ENCODE data around the gene RETREG3.
"Not testable (repeated sequence)": the region's sequence is repeated elsewhere in the genome, so short reads cannot be mapped to it uniquely, and the experiment has no call there.

Gene RETREG3, protein sequence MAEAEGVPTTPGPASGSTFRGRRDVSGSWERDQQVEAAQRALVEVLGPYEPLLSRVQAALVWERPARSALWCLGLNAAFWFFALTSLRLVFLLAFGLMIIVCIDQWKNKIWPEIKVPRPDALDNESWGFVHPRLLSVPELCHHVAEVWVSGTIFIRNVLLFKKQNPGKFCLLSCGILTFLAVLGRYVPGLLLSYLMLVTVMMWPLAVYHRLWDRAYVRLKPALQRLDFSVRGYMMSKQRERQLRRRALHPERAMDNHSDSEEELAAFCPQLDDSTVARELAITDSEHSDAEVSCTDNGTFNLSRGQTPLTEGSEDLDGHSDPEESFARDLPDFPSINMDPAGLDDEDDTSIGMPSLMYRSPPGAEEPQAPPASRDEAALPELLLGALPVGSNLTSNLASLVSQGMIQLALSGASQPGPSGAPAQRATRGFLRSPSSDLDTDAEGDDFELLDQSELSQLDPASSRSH

GRCh38 chr17:42609182-42609813 lies at the start of gene RETREG3, which contains the start of gene TUBG1:
Gene RETREG3, minus strand, starts transcription at chr17:42609374. Its CDS starts 50 bp downstream, at chr17:42609324.
Gene TUBG1, plus strand, starts transcription at chr17:42609683. Its CDS starts 55 bp downstream, at chr17:42609738.
- intact Hi-C loops (cut with DNase I), result loop anchor here (1.0 kb wide), 1 partner anchor 70 kb away; no protein-coding TSS in a partner anchor
- DNase-seq, result peak; percentile 96 to 100 (median 98)

DNA sequence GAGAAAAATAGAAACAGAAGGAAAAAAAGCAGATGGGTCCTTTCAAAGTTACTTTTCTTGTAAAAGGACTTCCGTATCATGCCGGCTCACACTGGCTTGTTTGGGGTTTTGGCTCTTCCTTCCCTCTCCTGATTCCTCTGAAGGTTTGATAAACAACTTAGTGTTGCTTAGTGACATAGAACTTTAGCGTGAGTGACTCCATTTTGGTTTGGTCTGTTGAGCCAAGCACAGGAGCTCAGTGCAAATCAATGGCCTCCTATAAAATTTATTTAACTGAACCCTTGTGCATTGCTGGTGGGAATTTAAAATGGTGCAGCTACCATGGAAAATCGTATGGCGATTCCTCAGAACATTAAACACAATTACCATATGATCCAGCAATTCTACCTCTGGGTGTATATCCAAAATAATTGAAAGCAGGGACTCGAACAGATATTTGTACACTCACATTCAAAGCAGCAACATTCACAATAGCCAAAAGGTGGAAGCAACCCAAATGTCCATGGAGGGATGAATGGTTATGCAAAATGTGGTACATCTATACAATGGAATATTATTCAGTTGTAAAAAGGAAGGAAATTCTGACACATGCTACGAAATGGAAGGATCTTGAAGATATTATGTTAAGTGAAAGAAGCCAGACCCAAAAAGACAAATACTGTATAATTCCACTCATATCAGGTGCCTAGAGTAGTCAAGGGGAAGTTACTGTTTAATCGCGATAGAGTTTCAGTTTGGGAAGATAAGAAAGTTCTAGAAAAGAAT lies 48.8 kb upstream of the RETREG3 start:
- peak in 1 of 10 donors; percentile 1 for DNase-seq
- intact Hi-C loops (cut with DNase I), result no loop called here

- intact Hi-C loops (cut with DNase I), result no loop called here
- peak in 1 of 10 donors; percentile 5 for DNase-seq
Observed at GRCh38 chr17:42655528-42655927, 46.4 kb upstream of the RETREG3 start.

DNA sequence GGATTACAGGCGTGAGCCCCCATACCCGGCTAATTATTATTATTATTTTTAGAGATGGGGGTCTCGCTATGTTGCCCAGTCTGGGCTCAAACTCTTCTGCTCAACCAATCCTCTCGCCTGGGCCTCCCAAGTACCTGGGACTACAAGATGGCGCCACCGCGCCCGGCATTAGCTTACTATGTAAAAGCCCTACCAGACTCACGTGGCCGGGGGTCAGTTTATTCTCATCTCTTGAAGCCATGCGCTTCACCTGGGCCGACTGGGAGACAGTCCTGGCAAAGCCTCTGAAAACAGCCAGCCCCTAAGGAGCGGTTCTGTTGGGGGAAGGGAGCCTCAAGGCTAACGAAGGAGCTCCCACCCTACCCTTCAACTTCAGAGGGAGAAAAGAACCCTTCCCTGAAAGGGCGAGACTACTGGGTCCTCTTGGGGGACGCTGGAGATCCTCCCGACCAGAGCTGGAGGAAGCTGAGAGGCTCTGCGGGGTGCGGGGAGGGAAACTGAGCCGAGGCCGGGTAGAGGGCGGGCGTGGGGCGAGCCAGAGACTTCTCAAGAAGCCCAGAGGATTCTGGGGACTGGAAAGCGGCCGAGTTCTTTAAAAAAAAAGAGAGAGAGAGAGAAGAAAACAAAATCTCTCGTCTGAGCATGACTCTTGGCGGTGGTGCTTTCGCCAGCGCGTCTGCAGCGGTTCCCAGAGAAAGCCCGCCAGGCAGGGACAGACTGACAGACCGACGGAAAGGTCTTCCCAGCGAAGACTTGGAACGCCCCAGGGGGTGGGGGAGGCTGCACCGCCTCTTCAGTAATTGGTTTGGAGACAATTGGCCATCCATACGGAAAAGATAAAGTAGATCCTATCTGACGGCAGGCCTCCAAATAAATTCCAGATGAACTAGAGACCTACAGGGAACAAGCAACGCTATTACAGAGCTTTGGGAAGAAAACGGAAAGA lies 44.3 kb upstream of the RETREG3 start:
- peak in 6 of 10 donors; percentile 30 to 90 (median 42) for DNase-seq
- intact Hi-C loops (cut with DNase I), result no loop called here

GRCh38 chr17:42651392-42651791 lies 42.2 kb upstream of the RETREG3 start:
- no peak for DNase-seq
- intact Hi-C loops (cut with DNase I), result no loop called here

DNA sequence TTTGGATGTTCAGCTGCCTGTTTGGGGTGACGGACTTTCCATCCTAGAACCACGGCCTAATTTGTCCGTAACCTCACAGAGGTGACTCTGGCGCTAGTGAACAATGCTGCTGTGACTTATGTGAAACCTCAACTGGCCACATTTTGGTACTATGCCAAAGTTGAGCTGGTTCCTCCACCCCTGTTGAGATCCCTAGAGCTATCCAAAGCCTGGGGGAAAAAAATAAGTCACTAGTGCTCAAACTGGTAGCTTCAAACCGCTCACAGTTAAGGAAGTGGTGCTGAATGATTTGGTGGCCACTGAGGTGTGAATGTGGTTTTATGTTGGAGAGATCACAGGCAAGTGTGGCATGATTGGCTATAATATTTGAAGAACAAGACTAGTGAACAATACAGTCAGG lies 38.6 kb upstream of the RETREG3 start:
- intact Hi-C loops (cut with DNase I), result no loop called here
- DNase-seq, result no peak

GRCh38 chr17:42642336-42642735 lies 33.2 kb upstream of the RETREG3 start:
- no peak for DNase-seq
- intact Hi-C loops (cut with DNase I), result no loop called here

DNA sequence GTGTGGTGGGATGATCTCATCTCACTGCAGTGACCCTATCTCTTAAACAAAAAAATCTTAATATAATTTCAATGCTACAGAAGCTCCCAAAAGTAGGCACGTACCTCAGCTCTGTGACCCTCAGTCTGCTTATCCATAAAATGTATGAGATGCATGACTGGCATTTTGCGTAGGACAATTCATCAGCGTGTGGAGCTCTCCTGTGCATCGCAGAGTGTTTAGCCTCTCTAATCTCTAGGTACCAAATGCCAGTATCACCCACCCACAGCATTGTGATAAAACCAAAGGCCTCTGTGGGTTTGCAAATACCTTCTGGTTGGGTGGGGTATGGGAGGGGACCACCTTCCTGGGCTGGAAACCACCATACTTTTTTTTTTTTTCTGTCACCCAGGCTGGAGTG lies 30.9 kb upstream of the RETREG3 start:
- DNase-seq, result no peak
- intact Hi-C loops (cut with DNase I), result no loop called here

GRCh38 chr17:42639525-42640113 lies 30.4 kb upstream of the RETREG3 start:
- intact Hi-C loops (cut with DNase I), result no loop called here
- no peak for DNase-seq

DNA sequence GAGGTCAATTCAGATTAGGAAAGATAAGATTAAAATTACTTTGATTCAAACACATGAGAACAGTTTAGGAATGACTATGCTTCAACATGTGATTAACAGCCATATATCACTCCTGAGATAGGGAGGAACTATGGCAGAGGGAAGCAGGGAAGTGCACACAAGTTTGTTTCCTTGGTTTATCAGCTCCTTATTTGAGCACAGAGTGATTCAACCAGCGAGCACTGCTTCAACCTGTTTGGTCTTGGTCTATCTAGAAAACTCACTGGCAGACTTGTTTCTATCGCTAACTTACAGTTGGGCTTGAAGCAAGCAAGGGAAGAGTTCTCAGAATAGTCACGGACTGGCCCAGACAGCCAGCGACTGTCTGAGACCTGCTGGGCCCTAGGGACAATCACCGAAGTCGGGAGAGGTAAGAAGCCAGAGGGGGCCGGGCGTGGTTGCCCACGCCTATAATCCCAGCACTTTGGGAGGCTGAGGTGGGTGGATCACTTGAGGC lies 23.8 kb upstream of the RETREG3 start:
- intact Hi-C loops (cut with DNase I), result no loop called here
- DNase-seq, result no peak

DNA sequence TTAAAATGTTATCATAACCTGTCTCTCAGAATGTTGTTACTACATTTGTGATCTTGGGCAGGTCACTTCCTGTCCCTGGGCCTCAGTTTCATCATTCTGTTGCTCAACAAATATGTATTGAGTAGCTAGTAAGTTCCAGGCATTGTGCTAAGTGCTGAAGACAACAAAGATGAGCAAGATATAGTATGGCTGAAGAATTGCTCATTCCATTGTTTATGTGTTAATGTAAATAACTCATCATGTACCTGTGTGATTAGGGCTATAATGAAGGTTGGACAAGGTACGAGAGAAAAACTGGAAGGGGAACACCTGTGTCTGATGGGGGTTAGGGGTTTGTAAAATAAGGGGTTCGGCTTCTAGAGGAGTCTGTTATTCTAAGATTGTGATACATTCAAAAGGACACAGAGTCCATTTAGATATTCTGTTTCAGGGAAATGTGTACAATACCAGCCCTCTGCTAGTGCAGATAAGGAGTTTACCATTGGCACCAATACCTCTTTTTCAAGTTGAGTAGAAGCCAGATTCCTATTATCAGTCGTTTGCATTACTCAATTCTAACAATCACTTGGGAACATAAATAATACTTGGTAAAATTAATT lies 20.3 kb upstream of the RETREG3 start:
- intact Hi-C loops (cut with DNase I), result no loop called here

GRCh38 chr17:42627032-42627764 lies 18.0 kb upstream of the RETREG3 start:
- DNase-seq; intact Hi-C loops (cut with DNase I): not testable (repeated sequence)

More for the DNA sequence above, 20.3 kb upstream of the RETREG3 start:
- DNase-seq, result no peak

DNA sequence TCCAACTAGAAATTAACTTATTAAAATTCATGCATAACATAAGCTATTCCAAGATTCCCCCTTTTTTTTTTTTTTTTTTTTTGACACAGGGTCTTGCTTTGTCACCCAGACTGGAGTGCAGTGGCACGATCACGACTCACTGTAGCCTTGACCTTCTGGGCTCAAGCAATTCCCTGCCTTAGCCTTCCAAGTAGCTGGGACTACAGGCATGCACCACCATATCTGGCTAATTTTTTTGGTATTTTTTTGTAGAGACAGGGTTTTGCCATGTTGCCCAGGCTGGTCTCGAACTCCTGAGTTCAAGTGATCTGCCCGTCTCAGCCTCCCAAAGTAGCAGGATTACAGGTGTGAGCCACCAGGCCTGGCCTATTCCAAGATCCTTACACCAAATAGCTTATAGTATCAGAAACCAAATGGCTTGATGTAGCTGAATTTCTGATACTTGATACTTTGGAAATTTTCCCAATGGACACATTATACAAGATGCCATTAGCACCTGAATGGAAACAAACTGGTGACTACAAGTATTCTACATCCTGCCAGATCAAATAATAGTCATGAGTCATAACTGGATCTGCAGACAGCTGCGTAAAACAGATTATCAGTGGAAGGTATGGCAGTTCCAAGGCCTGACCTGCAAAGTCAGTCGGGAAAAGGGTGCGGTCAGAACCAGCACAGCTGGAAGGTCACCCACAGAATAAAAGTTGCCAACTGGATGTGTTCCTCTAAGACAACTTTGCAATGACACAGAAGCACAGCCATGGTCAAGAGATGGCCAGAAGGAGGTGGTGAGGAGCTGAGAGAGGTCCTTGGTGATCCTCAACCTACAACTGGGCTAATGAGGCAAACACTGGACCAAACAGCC lies 14.8 kb upstream of the RETREG3 start:
- DNase-seq, result no peak
- intact Hi-C loops (cut with DNase I), result no loop called here

GRCh38 chr17:42623271-42623670 lies 14.1 kb upstream of the RETREG3 start:
- intact Hi-C loops (cut with DNase I), result no loop called here
- no peak for DNase-seq

DNA sequence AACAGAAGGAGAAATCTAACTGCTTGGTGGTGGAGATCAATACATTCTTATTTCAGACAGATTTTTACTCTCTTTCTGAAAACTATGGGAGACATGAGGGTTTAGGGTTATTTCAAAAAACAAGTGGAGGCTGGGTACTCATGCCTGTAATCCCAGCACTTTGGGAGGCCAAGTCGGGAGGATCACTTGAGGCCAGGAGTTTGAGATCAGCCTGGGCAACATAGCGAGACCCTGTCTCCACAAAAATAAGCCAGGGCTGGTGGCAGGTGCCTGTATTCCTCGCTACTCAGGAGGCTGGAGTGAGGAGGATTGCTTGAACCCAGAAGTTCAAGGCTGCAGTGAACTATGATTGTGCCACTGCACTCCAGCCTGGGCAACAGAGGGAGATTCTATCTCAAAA lies 12.8 kb upstream of the RETREG3 start:
- intact Hi-C loops (cut with DNase I); DNase-seq: not testable (repeated sequence)

GRCh38 chr17:42618442-42619150 lies 9.4 kb upstream of the RETREG3 start:
- intact Hi-C loops (cut with DNase I), result no loop called here
- DNase-seq, result peak in 2 of 10 donors; percentile 27 to 71

Measured in posterior cingulate gyrus (tissue), 11 donors.